Stomach smooth muscle (tissue), 2 donors: Measurements from ENCODE around the gene P4HA3.

ENCODE experiments used
- H3K27ac ChIP-seq: one replicate; pipeline ENCODE4 v1.7.0; 2013; ENCODE audit warnings: mild to moderate bottlenecking, low read length, inconsistent platforms
- H3K27me3 ChIP-seq, 2 donors: one replicate each; pipeline ENCODE4 v1.7.0; 2013; ENCODE audit warnings: low read length in 2 of 2; ENCODE audit not compliant: insufficient read depth in 2 of 2, control insufficient read depth in 1 of 2
- H3K36me3 ChIP-seq, 2 donors: one replicate each; pipeline ENCODE4 v1.7.0; 2013; ENCODE audit warnings: low read length in 2 of 2; ENCODE audit not compliant: control insufficient read depth in 2 of 2, insufficient read depth in 2 of 2
- H3K4me1 ChIP-seq: one replicate; pipeline ENCODE4 v1.7.0; 2013; ENCODE audit warnings: low read length; ENCODE audit not compliant: control insufficient read depth, insufficient read depth
- H3K4me3 ChIP-seq, 2 donors: one replicate each; pipeline ENCODE4 v1.7.0; 2013; ENCODE audit warnings: low read length in 2 of 2
- H3K9ac ChIP-seq, 2 donors: one replicate each; pipeline ENCODE4 v1.7.0; 2013; ENCODE audit warnings: low read length in 2 of 2, mild to moderate bottlenecking in 1 of 2
- H3K9me3 ChIP-seq, 2 donors: one replicate each; pipeline ENCODE4 v1.7.0; 2013; ENCODE audit warnings: low read length in 2 of 2; ENCODE audit not compliant: control insufficient read depth in 2 of 2
- donor health status: healthy.
- donor health status: Pancreatic carcinoma.

P4HA3 gene

GRCh38 chr11:74283580-74284180 is 27.8 kb downstream of the P4HA3 start:
- Histone ChIP-seq H3K9ac (no peak overlapping the region), H3K4me3 (no peak overlapping the region), H3K4me1 (no peaks in the 10 kb centered on the region), H3K36me3 (no peaks in the 10 kb centered on the region), H3K9me3 (no peaks in the 10 kb centered on the region), H3K27me3 (no peaks in the 10 kb centered on the region), H3K27ac (no peak overlapping the region)

- Histone ChIP-seq H3K27ac (no peak overlapping the region), H3K4me1 (no peaks in the 10 kb centered on the region), H3K9me3 (no peaks in the 10 kb centered on the region), H3K9ac (no peak overlapping the region), H3K36me3 (no peaks in the 10 kb centered on the region), H3K27me3 (no peaks in the 10 kb centered on the region), H3K4me3 (no peak overlapping the region)
Observed at GRCh38 chr11:74282914-74283371, 28.5 kb downstream of the P4HA3 start.

GRCh38 chr11:74282421-74282820 is 29.0 kb downstream of the P4HA3 start:
- no peaks in the 10 kb centered on the region for H3K27me3 ChIP-seq
- no peaks in the 10 kb centered on the region for H3K4me1 ChIP-seq
- no peak overlapping the region for H3K4me3 ChIP-seq
- H3K36me3 ChIP-seq: no peaks in the 10 kb centered on the region
- H3K27ac ChIP-seq: no peak overlapping the region
- no peak overlapping the region for H3K9ac ChIP-seq
- no peaks in the 10 kb centered on the region for H3K9me3 ChIP-seq

GRCh38 chr11:74280494-74280893 is 30.9 kb downstream of the P4HA3 start:
- H3K36me3 ChIP-seq: no peaks in the 10 kb centered on the region
- no peaks in the 10 kb centered on the region for H3K27me3 ChIP-seq
- H3K9ac ChIP-seq: no peak overlapping the region
- no peaks in the 10 kb centered on the region for H3K9me3 ChIP-seq
- no peak overlapping the region for H3K4me3 ChIP-seq
- H3K4me1 ChIP-seq: no peaks in the 10 kb centered on the region
- no peak overlapping the region for H3K27ac ChIP-seq

GRCh38 chr11:74279256-74279655 is 32.2 kb downstream of the P4HA3 start:
- Histone ChIP-seq H3K9me3 (no peaks in the 10 kb centered on the region), H3K9ac (no peak overlapping the region), H3K27ac (no peak overlapping the region), H3K4me3 (no peak overlapping the region), H3K36me3 (no peaks in the 10 kb centered on the region), H3K4me1 (no peaks in the 10 kb centered on the region), H3K27me3 (no peaks in the 10 kb centered on the region)

- H3K27ac ChIP-seq: no peak overlapping the region
Observed at GRCh38 chr11:74278721-74279161, 32.7 kb downstream of the P4HA3 start.

GRCh38 chr11:74278103-74278502 is 33.3 kb downstream of the P4HA3 start:
- H3K4me1 ChIP-seq: no peaks in the 10 kb centered on the region
- no peaks in the 10 kb centered on the region for H3K9me3 ChIP-seq
- no peaks in the 10 kb centered on the region for H3K36me3 ChIP-seq
- no peaks in the 10 kb centered on the region for H3K27me3 ChIP-seq
- H3K27ac ChIP-seq: no peak overlapping the region
- no peak overlapping the region for H3K9ac ChIP-seq
- no peak overlapping the region for H3K4me3 ChIP-seq

More at GRCh38 chr11:74278721-74279161, 32.7 kb downstream of the P4HA3 start:
- no peak overlapping the region for H3K9ac ChIP-seq
- H3K4me1 ChIP-seq: no peaks in the 10 kb centered on the region
- no peaks in the 10 kb centered on the region for H3K36me3 ChIP-seq
- no peaks in the 10 kb centered on the region for H3K27me3 ChIP-seq
- no peaks in the 10 kb centered on the region for H3K9me3 ChIP-seq
- no peak overlapping the region for H3K4me3 ChIP-seq

- no peak overlapping the region for H3K9ac ChIP-seq
- H3K4me1 ChIP-seq: no peaks in the 10 kb centered on the region
- no peak overlapping the region for H3K4me3 ChIP-seq
- H3K9me3 ChIP-seq: no peaks in the 10 kb centered on the region
- H3K36me3 ChIP-seq: no peaks in the 10 kb centered on the region
- H3K27me3 ChIP-seq: no peaks in the 10 kb centered on the region
- H3K27ac ChIP-seq: no peak overlapping the region
Observed at GRCh38 chr11:74276581-74276980, 34.9 kb downstream of the P4HA3 start.

GRCh38 chr11:74272276-74272675 is 39.2 kb downstream of the P4HA3 start:
- Histone ChIP-seq H3K36me3 (no peaks in the 10 kb centered on the region), H3K27me3 (no peaks in the 10 kb centered on the region)

GRCh38 chr11:74269161-74269811 is 42.2 kb downstream of the P4HA3 start:
- no peaks in the 10 kb centered on the region for H3K36me3 ChIP-seq
- H3K27ac ChIP-seq: no peak overlapping the region
- H3K27me3 ChIP-seq: no peaks in the 10 kb centered on the region
- H3K9ac ChIP-seq: no peak overlapping the region
- no peaks in the 10 kb centered on the region for H3K9me3 ChIP-seq
- H3K4me1 ChIP-seq: no peaks in the 10 kb centered on the region
- no peak overlapping the region for H3K4me3 ChIP-seq

More at GRCh38 chr11:74272276-74272675, 39.2 kb downstream of the P4HA3 start:
- H3K4me1 ChIP-seq: no peaks in the 10 kb centered on the region
- no peak overlapping the region for H3K27ac ChIP-seq
- no peaks in the 10 kb centered on the region for H3K9me3 ChIP-seq
- no peak overlapping the region for H3K4me3 ChIP-seq
- no peak overlapping the region for H3K9ac ChIP-seq

GRCh38 chr11:74268456-74268855 is 43.0 kb downstream of the P4HA3 start:
- H3K27ac ChIP-seq: no peak overlapping the region
- H3K27me3 ChIP-seq: no peaks in the 10 kb centered on the region
- H3K9ac ChIP-seq: no peak overlapping the region
- H3K4me1 ChIP-seq: no peaks in the 10 kb centered on the region
- no peaks in the 10 kb centered on the region for H3K9me3 ChIP-seq
- H3K36me3 ChIP-seq: no peaks in the 10 kb centered on the region
- H3K4me3 ChIP-seq: no peak overlapping the region
